ENCODE measurements around the gene SAP130.

SAP130 gene

DNA sequence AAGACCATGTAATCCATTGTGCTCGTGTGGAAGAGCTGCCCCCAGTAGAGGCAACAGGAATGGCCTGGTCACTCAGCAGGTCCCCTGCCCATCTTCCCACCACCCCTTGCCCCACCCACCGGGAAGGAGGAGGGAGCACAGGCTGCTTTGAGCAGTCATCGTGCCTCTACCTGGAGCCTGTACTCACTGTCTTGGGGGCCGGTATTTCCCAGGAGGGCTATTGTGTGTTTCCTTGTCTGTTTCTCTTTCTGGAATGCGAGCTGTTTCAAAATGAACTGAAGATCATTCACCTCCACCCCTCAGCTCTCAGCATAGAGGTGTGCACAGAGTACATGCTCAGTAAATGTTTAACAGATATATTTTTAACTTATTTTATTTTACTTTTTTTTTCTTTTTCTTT lies 134.4 kb downstream of the SAP130 start:
- DNase-seq (ENCODE audit: low spot score) = no peak

DNA sequence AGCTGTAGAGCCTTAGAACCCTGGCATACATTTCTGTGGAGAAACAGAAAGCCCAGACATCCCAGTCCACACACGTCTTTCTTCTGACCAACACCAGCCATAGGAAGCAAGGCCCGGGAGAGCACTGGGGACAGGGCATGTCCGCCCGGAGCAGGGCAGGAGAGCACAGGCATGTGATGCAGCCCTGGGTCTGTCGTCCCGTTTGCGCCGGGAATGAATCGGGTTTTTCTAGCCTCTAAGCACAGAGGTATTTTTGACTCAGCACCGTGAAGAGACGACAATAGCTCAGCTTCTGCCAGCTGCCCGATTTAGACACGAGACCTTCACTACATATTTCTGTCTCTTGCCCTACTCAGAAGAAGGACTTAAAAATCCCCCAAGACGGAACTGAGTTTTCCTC lies 134.8 kb downstream of the SAP130 start:
- DNase-seq (ENCODE audit: low spot score) = no peak

DNA sequence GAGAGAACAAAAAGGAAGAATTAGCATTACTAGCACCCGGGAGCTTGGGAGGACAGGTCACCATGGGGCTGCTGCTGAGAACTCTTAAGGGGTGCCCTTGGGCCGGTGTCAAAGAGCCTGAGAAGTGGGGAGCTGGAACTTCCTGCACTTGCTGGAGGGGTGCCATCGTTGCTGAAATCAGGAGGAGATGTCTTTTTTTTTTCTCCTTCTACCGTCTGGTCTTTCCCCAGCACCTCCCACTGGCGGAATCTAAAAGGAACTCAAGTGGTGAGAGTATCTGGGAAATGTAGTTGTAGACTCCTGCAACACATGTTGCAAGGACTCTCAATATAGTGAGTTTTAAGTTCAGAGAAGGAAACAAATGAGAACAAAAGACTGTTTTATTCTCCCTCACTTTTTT lies 136.0 kb downstream of the SAP130 start:
- DNase-seq (ENCODE audit: low spot score) = no peak

Measured in CD4-positive, alpha-beta T cell treated with Interleukin-15 for 4 hours (primary cell).